ENCODE data around the gene HDDC3.

Gene HDDC3

GRCh38 chr15:90895571-90896117 lies 36.7 kb downstream of the HDDC3 start:
- FAIRE-seq = no peak
- DNase-seq (ENCODE audit: insufficient read length, low spot score) = no peak

DNA sequence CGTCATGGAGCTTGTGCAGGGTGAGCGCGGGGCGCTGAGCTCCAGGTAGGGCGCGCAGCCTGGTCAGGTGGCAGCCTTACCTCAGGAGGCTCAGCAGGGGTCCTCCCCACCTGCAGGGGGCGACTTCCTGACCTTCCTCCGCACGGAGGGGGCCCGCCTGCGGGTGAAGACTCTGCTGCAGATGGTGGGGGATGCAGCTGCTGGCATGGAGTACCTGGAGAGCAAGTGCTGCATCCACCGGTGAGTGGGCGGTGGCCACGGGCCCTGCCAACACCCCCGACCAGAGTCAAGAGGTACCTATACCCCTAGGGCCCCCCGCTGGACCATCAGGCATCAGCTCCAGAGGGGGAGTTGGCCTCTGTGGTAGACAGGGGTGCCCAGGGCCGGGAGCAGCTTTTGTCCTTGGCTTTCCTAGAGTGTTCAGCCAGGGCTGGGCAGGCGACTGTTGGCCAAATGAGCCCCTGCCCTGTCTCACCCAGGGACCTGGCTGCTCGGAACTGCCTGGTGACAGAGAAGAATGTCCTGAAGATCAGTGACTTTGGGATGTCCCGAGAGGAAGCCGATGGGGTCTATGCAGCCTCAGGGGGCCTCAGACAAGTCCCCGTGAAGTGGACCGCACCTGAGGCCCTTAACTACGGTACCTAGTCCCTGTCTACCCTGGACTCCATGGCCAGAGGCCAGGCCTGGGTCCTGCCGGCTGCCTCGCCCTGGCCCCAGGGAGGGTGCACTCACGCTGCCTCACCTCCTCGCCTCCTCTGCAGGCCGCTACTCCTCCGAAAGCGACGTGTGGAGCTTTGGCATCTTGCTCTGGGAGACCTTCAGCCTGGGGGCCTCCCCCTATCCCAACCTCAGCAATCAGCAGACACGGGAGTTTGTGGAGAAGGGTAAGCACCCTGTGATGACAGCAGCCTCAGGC lies 38.9 kb downstream of the HDDC3 start:
- FAIRE-seq (no peak), DNase-seq (ENCODE audit: insufficient read length, low spot score) (no peak)

- FAIRE-seq = no peak
Measured at GRCh38 chr15:90892498-90893174, 39.7 kb downstream of the HDDC3 start.

DNA sequence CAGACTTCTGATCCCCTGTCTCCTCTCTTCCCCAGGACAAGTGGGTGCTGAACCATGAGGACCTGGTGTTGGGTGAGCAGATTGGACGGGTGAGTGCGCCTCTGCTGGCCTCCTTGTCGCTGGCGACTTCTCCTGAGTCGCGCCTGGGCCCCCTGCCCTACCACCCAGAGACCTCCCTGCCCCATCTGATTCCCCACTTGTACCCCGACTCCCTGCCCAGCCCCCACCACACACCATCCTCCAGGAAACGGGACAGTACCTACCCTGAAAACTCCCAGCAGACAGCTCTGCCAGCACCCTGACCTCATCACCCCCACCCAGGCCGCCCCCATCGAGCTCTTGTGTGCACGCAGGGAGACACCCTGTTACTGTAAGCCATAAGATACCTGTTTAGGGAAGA lies 40.3 kb downstream of the HDDC3 start:
- FAIRE-seq = no peak
- DNase-seq (ENCODE audit: insufficient read length, low spot score) = no peak

More at GRCh38 chr15:90892498-90893174, 39.7 kb downstream of the HDDC3 start:
- DNase-seq (ENCODE audit: insufficient read length, low spot score) = no peak

DNA sequence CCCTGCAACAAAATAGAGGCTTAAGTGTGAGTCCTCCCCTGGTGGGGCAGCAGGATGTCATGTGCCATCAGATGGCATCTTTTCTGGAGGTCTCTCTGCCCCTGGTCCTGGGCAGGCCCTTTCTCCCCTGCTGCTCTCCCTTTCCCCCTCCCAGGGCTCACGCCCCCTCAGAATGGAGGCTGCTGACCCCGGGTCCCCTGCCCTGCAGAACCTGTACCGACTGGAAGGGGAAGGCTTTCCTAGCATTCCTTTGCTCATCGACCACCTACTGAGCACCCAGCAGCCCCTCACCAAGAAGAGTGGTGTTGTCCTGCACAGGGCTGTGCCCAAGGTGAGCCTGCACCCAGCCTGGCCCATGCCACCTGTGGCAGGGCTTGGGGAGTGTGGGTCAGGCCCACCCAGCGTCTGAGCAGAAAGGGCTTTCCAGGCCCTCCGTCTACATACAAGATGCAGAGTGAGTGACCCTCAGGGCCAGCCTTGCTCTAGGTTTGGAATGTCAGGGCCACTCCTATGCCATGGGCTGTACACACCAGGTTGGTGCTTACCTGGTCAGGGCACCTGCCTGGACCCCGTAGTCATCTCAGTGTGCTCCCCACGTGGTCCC lies 40.9 kb downstream of the HDDC3 start:
- no peak for DNase-seq (ENCODE audit: insufficient read length, low spot score)
- no peak for FAIRE-seq

- no peak for FAIRE-seq
Measured at GRCh38 chr15:90890839-90891238, 41.5 kb downstream of the HDDC3 start.

DNA sequence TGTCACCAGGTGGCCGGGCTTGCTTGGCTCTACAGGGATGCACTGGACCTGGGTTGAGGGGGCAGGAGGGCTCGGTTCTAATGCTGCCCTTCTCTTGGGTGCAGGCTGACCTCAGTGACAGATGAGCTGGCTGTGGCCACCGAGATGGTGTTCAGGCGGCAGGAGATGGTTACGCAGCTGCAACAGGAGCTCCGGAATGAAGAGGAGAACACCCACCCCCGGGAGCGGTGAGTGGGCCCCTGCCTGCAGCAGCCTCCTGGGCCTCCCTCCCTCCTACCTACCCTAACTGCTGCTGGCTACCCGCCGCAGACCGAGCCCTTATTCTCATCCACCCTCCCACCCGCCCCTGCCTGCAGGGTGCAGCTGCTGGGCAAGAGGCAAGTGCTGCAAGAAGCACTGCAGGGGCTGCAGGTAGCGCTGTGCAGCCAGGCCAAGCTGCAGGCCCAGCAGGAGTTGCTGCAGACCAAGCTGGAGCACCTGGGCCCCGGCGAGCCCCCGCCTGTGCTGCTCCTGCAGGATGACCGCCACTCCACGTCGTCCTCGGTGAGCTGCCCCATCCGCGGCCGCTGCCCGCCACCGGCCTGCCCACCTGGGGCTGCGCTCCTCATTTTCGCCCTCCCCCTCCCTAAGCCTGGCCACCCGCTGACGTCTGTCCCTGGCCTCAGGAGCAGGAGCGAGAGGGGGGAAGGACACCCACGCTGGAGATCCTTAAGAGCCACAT lies 42.5 kb downstream of the HDDC3 start:
- no peak for FAIRE-seq
- no peak for DNase-seq (ENCODE audit: insufficient read length, low spot score)

More at GRCh38 chr15:90890839-90891238, 41.5 kb downstream of the HDDC3 start:
- DNase-seq (ENCODE audit: insufficient read length, low spot score) = no peak

GRCh38 chr15:90889313-90889730 lies 43.0 kb downstream of the HDDC3 start:
- no peak for FAIRE-seq
- no peak for DNase-seq (ENCODE audit: insufficient read length, low spot score)

- FAIRE-seq = no peak
- no peak for DNase-seq (ENCODE audit: insufficient read length, low spot score)
Measured at GRCh38 chr15:90887037-90887481, 45.3 kb downstream of the HDDC3 start.

GRCh38 chr15:90886291-90886614 lies 46.1 kb downstream of the HDDC3 start:
- DNase-seq (ENCODE audit: insufficient read length, low spot score) (no peak), FAIRE-seq (no peak)

DNA sequence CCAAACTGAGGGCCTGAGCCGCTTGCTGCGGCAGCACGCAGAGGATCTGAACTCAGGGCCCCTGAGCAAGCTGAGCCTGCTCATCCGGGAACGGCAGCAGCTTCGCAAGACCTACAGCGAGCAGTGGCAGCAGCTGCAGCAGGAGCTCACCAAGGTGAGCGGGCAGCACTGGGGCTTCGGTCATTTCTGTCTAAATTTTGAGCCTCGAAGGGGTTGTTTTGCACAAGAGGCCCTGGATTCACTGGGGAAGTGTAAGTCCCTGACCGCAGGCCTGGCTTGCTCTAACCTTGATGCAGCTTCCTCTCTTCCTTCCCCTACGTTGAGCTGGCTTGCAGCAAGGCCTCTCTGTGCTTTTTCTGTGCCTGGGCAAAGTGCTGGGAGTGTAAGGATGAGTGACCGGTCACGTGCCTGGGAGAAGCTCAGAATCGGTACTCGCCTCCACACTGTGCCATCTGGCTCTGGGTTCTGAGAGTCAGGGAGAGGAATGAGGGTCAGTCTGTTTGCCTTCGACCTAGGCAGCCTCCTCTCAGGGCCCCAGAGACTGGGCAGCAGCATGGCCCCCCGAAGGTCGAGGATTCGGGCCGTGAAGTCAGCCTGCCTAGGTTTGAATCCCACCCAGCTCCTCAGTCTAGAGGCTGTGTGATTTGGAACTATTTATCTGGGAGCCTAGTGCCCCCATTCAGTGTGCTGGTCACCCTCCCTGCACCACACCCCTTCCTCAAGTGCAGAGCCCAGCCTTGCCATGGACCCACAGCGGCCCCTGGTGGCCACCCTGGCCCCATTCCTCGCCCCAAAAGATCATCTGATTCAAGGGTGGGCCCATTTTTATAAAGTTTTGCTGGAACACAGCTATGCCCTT lies 46.7 kb downstream of the HDDC3 start:
- peak; percentile 85 for DNase-seq (ENCODE audit: insufficient read length, low spot score)
- FAIRE-seq = peak; percentile 87

GRCh38 chr15:90884719-90885431 lies 47.5 kb downstream of the HDDC3 start:
- DNase-seq (ENCODE audit: insufficient read length, low spot score) (no peak), FAIRE-seq (no peak)

DNA sequence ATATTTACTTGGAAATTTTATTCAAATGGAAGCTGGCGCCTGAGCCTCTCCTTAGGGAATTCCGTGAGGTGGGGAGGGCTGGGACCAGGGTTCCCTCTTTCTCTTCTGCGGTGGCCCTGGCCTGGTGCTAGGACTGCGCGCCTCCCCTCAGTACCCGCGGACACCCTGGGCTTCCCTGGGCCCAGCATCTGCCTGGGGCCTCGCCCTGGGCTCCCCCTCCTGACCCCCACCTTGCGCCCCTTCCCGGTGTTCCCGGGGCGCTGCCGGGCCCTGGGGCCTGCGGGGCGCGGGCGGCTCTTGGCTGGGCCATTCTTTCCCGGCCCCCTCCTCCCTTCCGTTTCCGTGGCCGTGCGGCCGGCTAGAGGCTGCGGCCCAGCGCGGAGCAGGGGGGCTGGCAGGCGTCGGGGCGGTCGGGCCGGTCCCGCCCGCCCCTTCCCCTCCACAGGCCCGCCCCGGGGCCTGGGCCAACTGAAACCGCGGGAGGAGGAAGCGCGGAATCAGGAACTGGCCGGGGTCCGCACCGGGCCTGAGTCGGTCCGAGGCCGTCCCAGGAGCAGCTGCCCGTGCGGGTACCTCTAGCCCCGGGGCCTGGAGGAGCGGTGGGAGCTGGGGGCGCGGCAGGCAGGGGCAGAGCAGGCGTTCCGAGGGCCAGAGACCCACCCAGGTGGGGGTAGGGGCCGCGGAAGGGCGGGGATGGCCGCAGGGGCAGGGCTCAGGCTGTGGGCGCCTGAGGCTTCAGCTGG lies 48.2 kb downstream of the HDDC3 start, which contains the start of gene FES:
Gene FES, plus strand, starts transcription at position 529 of the 743 bp plus-strand sequence. CDS start 542 bp downstream, outside the sequence.
- no peak for DNase-seq (ENCODE audit: insufficient read length, low spot score)
- FAIRE-seq = no peak

DNA sequence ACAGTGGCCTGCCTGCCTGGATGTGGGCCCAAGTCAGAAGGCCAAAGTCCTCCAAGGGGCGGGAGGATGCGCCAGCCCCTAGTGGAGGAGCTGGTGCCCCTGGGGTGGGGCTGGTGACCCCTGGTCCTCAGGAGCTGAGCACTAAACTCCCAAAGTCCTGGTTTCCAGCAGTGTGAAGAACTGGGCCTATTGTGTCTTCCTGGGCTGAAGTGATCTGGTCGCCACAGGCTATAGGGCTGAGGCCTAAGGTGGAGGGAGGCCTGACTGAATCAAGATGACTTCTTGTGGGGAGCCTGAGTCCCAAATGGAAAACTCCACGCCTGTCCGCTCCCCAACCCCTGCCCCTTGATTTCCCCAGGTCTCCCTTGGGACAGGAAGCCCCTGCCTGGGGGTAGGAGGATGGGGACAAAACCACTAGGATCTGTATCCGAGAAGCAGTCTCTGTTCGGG lies 48.8 kb downstream of the HDDC3 start:
- DNase-seq (ENCODE audit: insufficient read length, low spot score) (no peak), FAIRE-seq (peak; percentile 70)

GRCh38 chr15:90882781-90883525 lies 49.4 kb downstream of the HDDC3 start:
- no peak for FAIRE-seq
- no peak for DNase-seq (ENCODE audit: insufficient read length, low spot score)

DNA sequence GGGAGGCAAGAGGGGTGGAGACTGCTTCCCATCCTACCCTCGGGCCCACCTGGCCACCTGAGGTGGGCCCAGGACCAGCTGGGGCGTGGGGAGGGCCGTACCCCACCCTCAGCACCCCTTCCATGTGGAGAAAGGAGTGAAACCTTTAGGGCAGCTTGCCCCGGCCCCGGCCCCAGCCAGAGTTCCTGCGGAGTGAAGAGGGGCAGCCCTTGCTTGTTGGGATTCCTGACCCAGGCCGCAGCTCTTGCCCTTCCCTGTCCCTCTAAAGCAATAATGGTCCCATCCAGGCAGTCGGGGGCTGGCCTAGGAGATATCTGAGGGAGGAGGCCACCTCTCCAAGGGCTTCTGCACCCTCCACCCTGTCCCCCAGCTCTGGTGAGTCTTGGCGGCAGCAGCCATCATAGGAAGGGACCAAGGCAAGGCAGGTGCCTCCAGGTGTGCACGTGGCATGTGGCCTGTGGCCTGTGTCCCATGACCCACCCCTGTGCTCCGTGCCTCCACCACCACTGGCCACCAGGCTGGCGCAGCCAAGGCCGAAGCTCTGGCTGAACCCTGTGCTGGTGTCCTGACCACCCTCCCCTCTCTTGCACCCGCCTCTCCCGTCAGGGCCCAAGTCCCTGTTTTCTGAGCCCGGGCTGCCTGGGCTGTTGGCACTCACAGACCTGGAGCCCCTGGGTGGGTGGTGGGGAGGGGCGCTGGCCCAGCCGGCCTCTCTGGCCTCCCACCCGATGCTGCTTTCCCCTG lies 50.2 kb downstream of the HDDC3 start:
- no peak for FAIRE-seq
- DNase-seq (ENCODE audit: insufficient read length, low spot score) = no peak

All from GM19239 (cell line).